Activated CD8-positive, alpha-beta memory T cell treated with anti-CD3 and anti-CD28 coated beads, Interleukin-2, amount 50 U/mL, for 1 hour (primary cell): ENCODE measurements around the gene CCNY.

Source experiments
- DNase-seq: peaks from one replicate; pipeline ENCODE4 v3.0.0-alpha.2; 2020; ENCODE audit errors: extremely low read depth

CCNY gene

GRCh38 chr10:35581655-35582054 lies 245.3 kb downstream of the CCNY start:
- no peak for DNase-seq

DNA sequence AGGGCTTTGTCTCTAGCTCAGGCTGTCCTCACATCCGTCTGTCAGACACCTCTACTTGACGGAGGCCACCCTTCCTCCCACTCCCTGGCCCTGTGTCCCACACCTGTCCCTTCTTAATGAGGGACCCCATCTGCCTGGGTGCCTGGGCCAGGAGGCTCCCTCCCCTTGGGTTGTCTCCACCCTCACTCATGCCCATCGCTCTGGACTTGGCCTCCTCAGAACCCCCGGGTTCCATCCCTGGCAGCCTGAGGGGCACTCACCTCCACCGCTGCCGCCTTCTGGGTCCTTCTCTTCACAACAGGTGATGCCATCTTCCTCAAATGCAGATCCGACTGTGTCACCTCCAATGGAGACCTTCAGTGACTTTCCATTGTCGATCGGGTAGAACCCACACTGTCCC lies 248.6 kb downstream of the CCNY start:
- no peak for DNase-seq

DNA sequence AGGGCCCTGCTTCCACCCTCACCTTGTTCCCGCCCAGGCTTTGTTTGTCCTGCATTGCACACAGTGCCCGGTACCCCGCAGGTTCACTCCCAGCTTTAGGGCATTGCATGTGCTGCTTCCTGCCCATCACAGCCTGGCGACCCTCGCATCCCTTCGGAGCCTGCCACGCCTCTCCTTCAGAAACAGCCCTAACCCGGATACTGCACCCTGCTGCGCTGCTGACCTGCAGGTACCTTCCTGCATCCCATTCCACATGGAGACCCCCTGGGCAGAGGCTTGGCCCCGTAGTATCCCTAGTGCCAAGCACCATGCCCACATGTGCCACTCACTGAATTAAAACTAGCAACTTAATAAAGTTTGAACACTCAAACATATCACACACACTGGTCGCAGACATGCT lies 249.0 kb downstream of the CCNY start:
- DNase-seq: no peak

DNA sequence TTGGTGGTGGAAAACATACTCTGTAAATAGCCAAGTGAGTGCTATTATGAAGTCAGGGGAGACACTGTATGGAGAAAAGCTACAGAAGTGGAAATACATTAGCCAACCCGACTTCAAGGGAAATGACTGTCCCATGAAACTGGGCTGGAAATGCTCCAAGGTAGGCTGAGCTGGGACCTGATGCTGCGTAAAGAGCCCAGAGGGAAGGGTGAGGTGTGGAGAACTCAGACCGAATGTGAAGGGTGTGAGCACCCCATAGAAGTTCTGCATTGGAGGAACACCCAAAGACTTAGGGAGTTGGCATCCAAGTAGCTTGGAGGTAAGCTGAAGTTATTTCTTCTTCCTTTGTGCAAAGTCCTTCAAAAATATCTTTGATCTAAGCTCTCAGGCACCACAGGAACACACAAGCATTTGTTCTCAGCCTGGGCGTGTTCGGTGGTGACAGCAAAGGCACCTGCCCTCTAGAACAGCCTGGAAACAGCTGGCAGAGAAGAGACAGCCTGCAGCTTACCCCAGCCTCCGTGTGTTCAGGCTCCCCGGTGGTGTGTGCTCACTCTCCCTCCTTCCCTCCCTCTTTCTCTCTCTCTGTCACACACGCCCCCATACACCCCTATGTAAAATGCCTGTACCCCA lies 249.7 kb downstream of the CCNY start:
- no peak for DNase-seq

DNA sequence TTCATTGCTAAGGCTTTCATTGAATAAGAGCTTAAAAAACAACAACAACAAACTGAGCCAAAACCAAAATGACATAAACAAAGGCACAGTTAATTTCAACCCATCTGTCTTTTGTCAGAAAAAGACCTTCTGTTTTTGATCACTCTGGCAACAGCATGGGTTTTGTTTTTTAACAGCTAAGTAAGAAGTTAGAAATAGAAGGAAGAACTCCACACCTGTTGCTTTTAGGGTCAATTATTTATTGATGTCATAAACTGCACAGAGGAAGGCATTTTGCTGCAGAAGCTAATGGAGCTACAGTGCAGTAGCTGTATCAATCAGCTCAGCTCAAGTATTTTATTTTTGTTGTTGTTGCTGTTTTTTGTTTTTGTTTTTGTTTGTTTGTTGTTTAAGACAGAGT lies 252.5 kb downstream of the CCNY start:
- DNase-seq: no peak

- DNase-seq: no peak
Observed at GRCh38 chr10:35592441-35592840, 256.1 kb downstream of the CCNY start.

DNA sequence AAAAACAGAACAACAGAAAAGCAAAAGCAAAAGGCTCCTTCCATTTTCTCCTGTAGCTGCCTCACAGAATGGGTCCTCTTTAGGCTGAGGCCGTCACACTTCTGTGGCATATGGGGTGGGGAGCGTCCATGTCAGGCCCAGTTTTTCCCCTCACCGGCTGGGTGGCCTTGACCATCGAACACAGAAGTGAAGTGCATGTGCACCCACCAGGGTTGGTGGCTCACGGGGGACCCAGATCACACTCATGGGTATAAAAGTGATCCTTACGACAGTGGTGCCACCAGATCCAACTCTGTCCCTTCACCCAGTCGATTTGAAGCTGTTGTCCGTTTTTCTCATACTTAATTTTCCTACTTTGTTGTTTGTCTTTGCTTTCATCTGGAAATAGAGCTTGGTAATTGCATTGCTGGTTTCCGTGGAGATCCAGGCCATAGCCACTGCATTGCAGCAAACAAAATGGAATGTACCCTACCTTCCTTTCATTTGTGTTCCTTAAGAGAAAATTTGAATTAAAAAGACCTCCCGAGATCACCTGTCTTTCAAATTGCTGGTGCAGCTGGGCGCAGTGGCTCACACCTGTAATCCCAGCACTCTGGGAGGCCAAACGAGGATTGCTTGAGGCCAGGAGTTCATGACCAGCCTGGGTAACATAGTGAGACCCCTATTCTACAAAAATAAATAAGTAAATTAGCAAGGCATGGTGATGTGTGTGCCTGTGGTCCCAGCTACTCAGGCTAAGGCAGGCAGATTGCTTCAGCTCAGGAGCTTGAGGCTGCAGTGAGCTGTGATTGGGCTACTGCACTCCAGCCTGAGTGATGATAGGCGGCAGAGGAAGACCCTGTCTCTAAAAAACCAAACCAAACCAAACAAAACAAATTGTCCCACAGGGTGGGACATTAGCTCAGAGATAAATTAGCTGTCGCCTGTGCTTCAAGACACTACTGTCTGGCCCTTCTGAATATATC lies 258.1 kb downstream of the CCNY start:
- no peak for DNase-seq

DNA sequence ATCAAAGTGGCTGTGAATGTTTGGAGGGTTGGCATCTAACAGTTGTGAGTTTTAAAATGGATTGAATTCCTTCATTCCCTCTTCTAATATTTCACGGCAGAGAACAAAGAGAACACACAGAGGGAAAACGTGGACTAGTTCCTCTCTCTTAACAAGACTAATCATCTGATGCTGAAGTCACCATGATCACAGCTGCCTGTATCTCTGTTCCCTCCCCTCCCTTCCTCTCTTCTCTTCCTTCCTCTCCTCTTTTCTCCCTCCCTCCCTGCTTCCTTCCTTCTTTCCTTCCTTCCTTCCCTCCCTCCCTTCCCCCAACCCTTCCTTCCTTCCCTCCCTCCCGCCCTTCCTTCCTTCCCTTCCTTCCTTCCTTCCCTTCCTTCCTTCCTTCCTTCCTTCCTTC lies 258.8 kb downstream of the CCNY start:
- DNase-seq: no peak

DNA sequence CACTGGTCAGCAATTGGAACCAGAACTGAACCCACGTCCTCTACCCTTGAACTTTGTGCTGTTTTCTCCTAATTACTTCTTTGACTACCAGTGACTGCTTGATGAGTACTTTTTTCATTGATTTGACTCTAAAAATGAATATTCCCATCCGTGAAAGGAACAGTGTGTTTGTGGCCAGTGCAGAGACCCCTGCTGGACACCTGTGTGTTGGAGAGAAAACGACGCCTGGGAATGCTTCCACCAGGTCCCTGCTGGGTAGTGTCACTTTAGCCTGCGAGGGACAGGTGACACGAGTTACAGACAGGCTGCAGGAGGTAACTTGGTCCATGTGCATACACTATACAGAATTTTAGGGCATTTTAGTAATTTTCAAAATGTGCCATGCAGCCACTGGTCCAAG lies 262.1 kb downstream of the CCNY start:
- DNase-seq: no peak

DNA sequence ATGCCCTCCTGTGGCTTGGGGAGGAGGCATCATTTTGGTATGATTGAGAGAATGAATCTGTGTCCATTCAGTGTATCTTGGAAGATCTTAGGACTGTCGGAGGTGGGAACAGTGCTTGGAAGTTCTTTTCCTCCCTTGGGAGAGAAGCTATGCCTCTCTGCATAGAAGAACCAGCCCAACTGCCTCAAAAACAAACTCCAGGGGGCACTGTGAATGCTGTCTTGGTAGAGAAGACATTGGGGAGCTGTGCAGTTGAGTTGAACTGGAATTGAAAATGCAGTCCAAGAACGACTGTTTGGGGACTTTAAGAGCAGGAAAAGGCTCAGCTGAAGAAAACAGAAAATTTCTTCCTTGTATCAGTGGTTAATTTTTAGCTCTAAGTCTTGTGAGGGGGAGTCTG lies 263.9 kb downstream of the CCNY start:
- DNase-seq: no peak

- DNase-seq: no peak
Observed at GRCh38 chr10:35605191-35605590, 268.9 kb downstream of the CCNY start, which contains the start of gene GJD4. Gene GJD4 (plus strand): TSS chr10:35605341. CDS start chr10:35605568, 227 bp downstream.

- no peak for DNase-seq
Observed at GRCh38 chr10:35606430-35606829, 270.1 kb downstream of the CCNY start.

DNA sequence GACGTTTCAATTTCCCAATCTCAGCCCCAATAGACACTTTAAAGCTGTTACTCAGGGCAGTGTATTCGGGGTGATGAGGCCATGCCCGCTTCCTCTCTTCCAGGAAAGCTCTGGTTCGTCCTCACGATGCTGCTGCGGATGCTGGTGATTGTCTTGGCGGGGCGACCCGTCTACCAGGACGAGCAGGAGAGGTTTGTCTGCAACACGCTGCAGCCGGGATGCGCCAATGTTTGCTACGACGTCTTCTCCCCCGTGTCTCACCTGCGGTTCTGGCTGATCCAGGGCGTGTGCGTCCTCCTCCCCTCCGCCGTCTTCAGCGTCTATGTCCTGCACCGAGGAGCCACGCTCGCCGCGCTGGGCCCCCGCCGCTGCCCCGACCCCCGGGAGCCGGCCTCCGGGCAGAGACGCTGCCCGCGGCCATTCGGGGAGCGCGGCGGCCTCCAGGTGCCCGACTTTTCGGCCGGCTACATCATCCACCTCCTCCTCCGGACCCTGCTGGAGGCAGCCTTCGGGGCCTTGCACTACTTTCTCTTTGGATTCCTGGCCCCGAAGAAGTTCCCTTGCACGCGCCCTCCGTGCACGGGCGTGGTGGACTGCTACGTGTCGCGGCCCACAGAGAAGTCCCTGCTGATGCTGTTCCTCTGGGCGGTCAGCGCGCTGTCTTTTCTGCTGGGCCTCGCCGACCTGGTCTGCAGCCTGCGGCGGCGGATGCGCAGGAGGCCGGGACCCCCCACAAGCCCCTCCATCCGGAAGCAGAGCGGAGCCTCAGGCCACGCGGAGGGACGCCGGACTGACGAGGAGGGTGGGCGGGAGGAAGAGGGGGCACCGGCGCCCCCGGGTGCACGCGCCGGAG lies 271.4 kb downstream of the CCNY start:
- no peak for DNase-seq

DNA sequence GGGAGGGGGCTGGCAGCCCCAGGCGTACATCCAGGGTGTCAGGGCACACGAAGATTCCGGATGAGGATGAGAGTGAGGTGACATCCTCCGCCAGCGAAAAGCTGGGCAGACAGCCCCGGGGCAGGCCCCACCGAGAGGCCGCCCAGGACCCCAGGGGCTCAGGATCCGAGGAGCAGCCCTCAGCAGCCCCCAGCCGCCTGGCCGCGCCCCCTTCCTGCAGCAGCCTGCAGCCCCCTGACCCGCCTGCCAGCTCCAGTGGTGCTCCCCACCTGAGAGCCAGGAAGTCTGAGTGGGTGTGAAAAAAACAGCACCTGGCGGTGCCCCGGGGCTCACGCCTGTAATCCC lies 272.0 kb downstream of the CCNY start:
- no peak for DNase-seq

- DNase-seq: no peak
Observed at GRCh38 chr10:35611750-35612149, 275.4 kb downstream of the CCNY start.

- DNase-seq: no peak
Observed at GRCh38 chr10:35612385-35613106, 276.2 kb downstream of the CCNY start.

DNA sequence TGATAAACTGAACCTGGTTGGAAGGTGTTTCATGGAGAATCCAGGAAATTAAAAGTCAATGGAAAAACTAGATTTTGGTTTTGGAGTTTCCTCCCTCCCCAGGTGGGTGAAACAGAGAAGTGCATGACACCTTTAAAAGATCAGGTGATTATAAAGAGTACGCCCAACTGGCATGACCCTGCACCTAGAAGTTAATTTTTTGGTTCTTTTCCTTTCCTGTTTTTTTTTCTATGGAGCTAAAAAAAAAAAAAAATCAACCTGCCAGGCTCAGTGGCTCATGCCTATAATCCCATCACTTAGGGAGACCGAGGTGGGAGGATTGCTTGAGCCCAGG lies 276.8 kb downstream of the CCNY start:
- DNase-seq: no peak

- DNase-seq: no peak
Observed at GRCh38 chr10:35613597-35614226, 277.4 kb downstream of the CCNY start.

DNA sequence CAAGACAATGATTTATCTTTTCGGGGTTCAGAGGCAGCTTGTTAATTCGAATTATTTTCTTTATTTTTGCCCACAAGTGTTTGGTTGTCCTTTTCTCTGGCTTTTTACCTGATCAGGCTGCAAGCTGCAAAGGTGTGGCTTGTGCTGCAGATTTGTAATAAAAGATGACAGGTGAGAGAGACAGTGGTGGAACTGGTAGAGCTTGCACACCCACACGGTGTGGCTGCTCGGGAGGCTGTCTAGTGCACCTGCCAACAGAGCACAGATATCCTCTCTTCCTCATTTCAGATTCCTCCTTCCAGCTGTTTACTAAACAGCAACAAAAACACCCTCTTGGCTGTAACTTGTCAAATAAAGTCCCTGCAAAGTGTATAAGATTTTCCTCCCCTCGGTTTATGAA lies 278.0 kb downstream of the CCNY start:
- DNase-seq: no peak
